ENCODE measurements around the gene CENPU.
A peak's percentile ranks its signal among the peaks of the same experiment; 100 is the strongest.

CENPU gene

DNA sequence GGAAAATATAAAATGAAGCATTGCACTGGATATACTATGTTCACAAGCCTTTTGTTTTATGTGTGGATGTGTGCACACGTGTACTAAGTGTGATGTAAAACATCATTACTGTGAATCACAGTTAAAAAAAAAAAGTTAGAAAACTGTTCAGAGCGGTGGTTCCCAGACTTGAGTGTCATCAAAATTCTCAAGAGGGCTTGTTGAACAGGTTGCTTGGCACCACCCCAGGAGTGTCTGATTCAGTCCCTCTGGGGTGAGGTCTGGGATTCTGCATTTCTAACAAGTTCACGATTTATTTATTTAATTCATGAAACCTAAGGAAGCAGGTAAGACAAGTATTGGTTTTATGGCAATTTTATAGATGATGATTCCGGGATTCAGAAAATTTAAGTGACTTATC is 1.8 kb downstream of the CENPU start:
- Histone ChIP-seq H3K27ac (ENCODE audit: extremely low read depth, low read depth, low read length) (no peak overlapping the region), H3K4me3 (ENCODE audit: low read depth, low read length) (peak overlapping the region; percentile 82), H3K9me3 (ENCODE audit: control insufficient read depth, insufficient read depth, low read depth, low read length) (no peaks in the 10 kb centered on the region), H3K36me3 (ENCODE audit: control insufficient read depth in 2 of 2, insufficient read depth in 1 of 2, low read length in 2 of 2) (peaks cover 14 to 41% of the 10 kb centered on the region in 2 experiments; a peak in 2 of 3 replicates), H3K4me1 (ENCODE audit: control insufficient read depth, insufficient read depth, low read length) (0 out of 2 replicates have a peak, but pooled peaks cover 2% of the 10 kb centered on the region)
- POLR2A ChIA-PET = interaction anchor here (0.7 to 2.8 kb wide), 3 partner anchors 11 to 765 kb away, joined by 8 to 24 read pairs (median 21); partner anchors contain the start of genes CASP3 and PRIMPOL
- CTCF ChIA-PET = interaction anchor here (0.6 to 0.9 kb wide), 3 partner anchors 9 to 632 kb away, joined by 3 to 7 read pairs (median 3); no protein-coding TSS in a partner anchor
- TF ChIP-seq ZBTB6 (tag by site-specific recombination; IDR thresholded peaks at IDR 0.05) (no peak), ZBTB17 (tag by site-specific recombination; IDR thresholded peaks at IDR 0.05) (no peak), SCRT2 (tag by site-specific recombination; IDR thresholded peaks at IDR 0.05) (peak; percentile 62), PRDM6 (tag by site-specific recombination; IDR thresholded peaks at IDR 0.05) (peak; percentile 11; the same call in 1 of the 2 replicates), ZNF214 (tag by site-specific recombination; IDR thresholded peaks at IDR 0.05; ENCODE audit: borderline replicate concordance) (no peak), TRIM28 (IDR thresholded peaks at IDR 0.05; ENCODE audit: borderline replicate concordance, low read length) (no peak), ZNF513 (tag by site-specific recombination; IDR thresholded peaks at IDR 0.05) (no peak), ZNF404 (tag by site-specific recombination; IDR thresholded peaks at IDR 0.05) (no peak)

GRCh38 chr4:184731056-184731455 is 2.8 kb downstream of the CENPU start:
- Histone ChIP-seq H3K36me3 (ENCODE audit: control insufficient read depth in 2 of 2, insufficient read depth in 1 of 2, low read length in 2 of 2) (peaks cover 23 to 50% of the 10 kb centered on the region in 2 experiments; a peak in 2 of 3 replicates), H3K4me1 (ENCODE audit: control insufficient read depth, insufficient read depth, low read length) (0 out of 2 replicates have a peak, but pooled peaks cover 2% of the 10 kb centered on the region), H3K4me3 (ENCODE audit: low read depth, low read length) (no peak overlapping the region), H3K27ac (ENCODE audit: extremely low read depth, low read depth, low read length) (no peak overlapping the region), H3K9me3 (ENCODE audit: control insufficient read depth, insufficient read depth, low read depth, low read length) (no peaks in the 10 kb centered on the region)
- TF ChIP-seq ZNF423 (tag by site-specific recombination; IDR thresholded peaks at IDR 0.05) (no peak), ZNF692 (tag by site-specific recombination; IDR thresholded peaks at IDR 0.05) (no peak), ZNF513 (tag by site-specific recombination; IDR thresholded peaks at IDR 0.05) (no peak), SCRT2 (tag by site-specific recombination; IDR thresholded peaks at IDR 0.05) (no peak), PRDM6 (tag by site-specific recombination; IDR thresholded peaks at IDR 0.05) (no peak), WT1 (tag by site-specific recombination; IDR thresholded peaks at IDR 0.05) (no peak), ZNF677 (tag by site-specific recombination; IDR thresholded peaks at IDR 0.05) (no peak), IKZF3 (tag by site-specific recombination; IDR thresholded peaks at IDR 0.05) (no peak), ZNF626 (tag by site-specific recombination; IDR thresholded peaks at IDR 0.05) (no peak)
- POLR2A ChIA-PET = no interaction called here
- CTCF ChIA-PET = interaction anchor here (0.6 to 0.8 kb wide), 2 partner anchors 11 to 397 kb away, joined by 3 read pairs; no protein-coding TSS in a partner anchor

All from HEK293 (cell line).